ENCODE measurements around the gene ZBTB42.
"Not testable (repeated sequence)": the region's sequence is repeated elsewhere in the genome, so short reads cannot be mapped to it uniquely, and the experiment has no call there.

DNA sequence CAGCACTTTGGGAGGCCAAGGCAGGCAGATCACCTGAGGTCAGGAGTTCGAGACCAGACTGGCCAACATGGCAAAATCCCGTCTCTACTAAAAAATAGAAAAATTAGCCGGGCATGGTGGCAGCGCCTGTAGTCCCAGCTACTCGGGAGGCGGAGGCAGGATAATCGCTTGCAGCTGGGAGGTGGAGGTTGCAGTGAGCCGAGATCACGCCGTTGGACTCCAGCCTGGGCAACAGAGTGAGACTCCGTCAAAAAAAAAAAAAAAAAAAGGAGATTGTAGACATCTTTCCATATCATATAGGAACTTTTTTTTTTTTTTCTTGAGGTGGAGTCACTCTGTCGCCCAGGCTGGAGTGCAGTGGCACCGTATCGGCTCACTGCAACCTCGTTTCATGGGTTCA, 13.8 kb downstream of the ZBTB42 start:
- TF ChIP-seq, protein P1, sequence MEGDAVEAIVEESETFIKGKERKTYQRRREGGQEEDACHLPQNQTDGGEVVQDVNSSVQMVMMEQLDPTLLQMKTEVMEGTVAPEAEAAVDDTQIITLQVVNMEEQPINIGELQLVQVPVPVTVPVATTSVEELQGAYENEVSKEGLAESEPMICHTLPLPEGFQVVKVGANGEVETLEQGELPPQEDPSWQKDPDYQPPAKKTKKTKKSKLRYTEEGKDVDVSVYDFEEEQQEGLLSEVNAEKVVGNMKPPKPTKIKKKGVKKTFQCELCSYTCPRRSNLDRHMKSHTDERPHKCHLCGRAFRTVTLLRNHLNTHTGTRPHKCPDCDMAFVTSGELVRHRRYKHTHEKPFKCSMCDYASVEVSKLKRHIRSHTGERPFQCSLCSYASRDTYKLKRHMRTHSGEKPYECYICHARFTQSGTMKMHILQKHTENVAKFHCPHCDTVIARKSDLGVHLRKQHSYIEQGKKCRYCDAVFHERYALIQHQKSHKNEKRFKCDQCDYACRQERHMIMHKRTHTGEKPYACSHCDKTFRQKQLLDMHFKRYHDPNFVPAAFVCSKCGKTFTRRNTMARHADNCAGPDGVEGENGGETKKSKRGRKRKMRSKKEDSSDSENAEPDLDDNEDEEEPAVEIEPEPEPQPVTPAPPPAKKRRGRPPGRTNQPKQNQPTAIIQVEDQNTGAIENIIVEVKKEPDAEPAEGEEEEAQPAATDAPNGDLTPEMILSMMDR (IDR thresholded peaks at IDR 0.05; ENCODE audit: insufficient read depth, low read depth, low read length), result not testable (repeated sequence)
- TF ChIP-seq EZH2 (IDR thresholded peaks at IDR 0.05; ENCODE audit: insufficient read depth, low read length), result not testable (repeated sequence)

Measured in astrocyte (in vitro differentiated cells and primary cell).